ENCODE measurements around the gene AGRN. TPM values are rescaled to one million over a fixed set of nuclear protein-coding genes. Genes with fewer than 3 reads are reported as not detected.
A peak's percentile ranks its signal among the peaks of the same experiment; 100 is the strongest.

The AGRN gene
- total RNA-seq, 5 donors from 2014 or later (not counting 1 experiment from before 2014, with no cell fraction given), result 6.0 to 16.3 (median 9.9) TPM

DNA sequence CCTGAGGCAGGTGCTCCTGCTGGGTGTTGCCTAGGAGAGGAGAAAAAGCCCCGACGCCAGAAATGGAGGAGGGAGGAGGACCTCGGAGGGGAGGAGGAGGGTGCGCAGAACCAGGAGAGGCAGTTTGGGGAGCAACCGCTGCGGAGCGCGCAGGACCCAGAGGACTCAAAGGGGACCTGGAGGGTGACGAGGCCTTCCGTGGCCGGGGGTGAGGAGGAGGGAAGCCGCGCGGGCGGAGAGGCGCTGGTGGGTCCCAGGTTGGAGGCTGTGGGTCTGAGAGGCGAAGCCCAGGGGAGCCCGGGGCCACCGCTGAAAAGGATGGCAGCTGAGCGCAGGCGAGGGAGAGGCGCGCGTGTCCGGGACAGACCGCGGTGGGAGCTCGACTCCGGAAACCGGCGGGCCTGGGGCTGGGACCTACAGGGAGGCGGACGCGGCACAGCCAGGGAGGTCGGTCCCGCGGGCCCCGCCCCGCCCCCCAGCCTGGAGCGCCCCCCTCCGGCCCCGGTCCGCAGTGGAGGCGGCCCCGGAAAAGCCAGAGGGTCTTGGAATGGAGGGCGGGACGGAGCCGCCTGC, 39.1 kb downstream of the AGRN start:
- Histone ChIP-seq H3K4me1 (ENCODE audit: control insufficient read depth in 1 of 2, extremely low read depth in 1 of 2, insufficient read depth in 2 of 2, low read length in 2 of 2) (peaks cover 2 to 28% of the 10 kb centered on the region in 2 experiments), H3K27me3 (replicated peaks in 1 of 2; ENCODE audit: control insufficient read depth in 2 of 2, extremely low read depth in 1 of 2, insufficient read depth in 2 of 2, low read length in 1 of 2) (peaks cover 0 to 71% of the 10 kb centered on the region in 2 experiments), H3K27ac (ENCODE audit: low read length) (no peak overlapping the region), H3K9me3 (no peaks in the 10 kb centered on the region), H3K4me3 (ENCODE audit: control insufficient read depth in 1 of 2, extremely low read depth in 1 of 2, low read length in 1 of 2) (peak overlapping the region; percentile 17 to 19), H3K36me3 (ENCODE audit: control insufficient read depth in 2 of 2, extremely low read depth in 1 of 2, insufficient read depth in 1 of 2, low read length in 1 of 2) (no peaks in the 10 kb centered on the region)
- peaks cover 3 to 33% of the 10 kb centered on the region in 2 donors for H3K27me3 Mint-ChIP-seq
- H3K9me3 Mint-ChIP-seq, result no peaks in the 10 kb centered on the region
- ATAC-seq (replicated peaks in 1 of 4) (peak; percentile 28 to 40 (median 32)), DNase-seq (peak in 7 of 35 experiments; percentile 23 to 49 (median 34))
- H3K4me1 Mint-ChIP-seq, result peaks cover 0 to 20% (median 12%) of the 10 kb centered on the region in 3 donors
- ChIA-PET CTCF (no interaction called here), POLR2A (no interaction called here)
- 1% methylated on average over 45 of the region's 48 CpGs for WGBS (ENCODE audit: insufficient coverage)
- peak overlapping the region; percentile 63 to 75 (median 65) for H3K4me3 Mint-ChIP-seq
- no peak overlapping the region for H3K27ac Mint-ChIP-seq
- no peaks in the 10 kb centered on the region for H3K36me3 Mint-ChIP-seq

DNA sequence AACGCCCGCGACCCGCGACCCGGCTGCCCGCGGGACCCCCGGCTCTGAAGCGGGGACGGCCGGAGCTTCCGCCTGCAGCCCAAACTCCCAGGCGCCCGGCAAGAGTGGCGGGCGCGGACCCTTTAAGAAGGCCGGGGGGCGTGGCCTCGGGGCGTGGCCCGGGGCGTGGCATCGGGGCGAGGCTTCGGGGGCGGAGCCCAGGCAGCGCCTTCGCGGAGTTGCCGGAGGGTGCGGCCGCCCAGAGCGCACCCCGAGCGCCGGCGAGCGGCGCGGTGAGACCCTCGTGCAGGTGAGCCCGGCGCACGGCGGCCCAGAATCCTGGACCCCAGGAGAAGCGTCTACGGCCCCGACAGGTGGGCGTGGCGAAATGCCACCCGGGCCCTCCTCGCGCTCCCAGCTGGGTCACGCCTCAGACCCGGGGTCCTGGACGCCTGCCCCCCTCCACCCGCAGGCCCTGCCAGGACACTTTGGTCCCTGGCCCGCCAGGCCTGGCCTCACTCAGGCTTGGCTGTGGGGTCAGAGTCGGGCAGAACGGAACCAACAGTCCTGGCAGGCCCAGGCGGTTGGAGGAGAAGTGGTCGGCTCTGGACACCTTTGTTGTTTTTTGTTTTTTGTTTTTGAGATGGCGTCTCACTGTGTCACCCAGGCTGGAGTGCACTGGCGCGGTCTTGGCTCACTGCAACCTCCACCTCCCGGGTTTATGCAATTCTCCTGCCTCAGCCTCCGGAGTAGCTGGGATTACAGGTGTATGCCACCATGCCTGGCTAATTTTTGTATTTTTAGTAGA, 39.8 kb downstream of the AGRN start:
- no peaks in the 10 kb centered on the region for H3K36me3 Mint-ChIP-seq
- Histone ChIP-seq H3K27me3 (replicated peaks in 1 of 2; ENCODE audit: control insufficient read depth in 2 of 2, extremely low read depth in 1 of 2, insufficient read depth in 2 of 2, low read length in 1 of 2) (peaks cover 0 to 77% of the 10 kb centered on the region in 2 experiments), H3K4me1 (ENCODE audit: control insufficient read depth in 1 of 2, extremely low read depth in 1 of 2, insufficient read depth in 2 of 2, low read length in 2 of 2) (peaks cover 2 to 34% of the 10 kb centered on the region in 2 experiments), H3K36me3 (ENCODE audit: control insufficient read depth in 2 of 2, extremely low read depth in 1 of 2, insufficient read depth in 1 of 2, low read length in 1 of 2) (no peaks in the 10 kb centered on the region), H3K27ac (ENCODE audit: low read length) (no peak overlapping the region), H3K9me3 (no peaks in the 10 kb centered on the region), H3K4me3 (ENCODE audit: control insufficient read depth in 1 of 2, extremely low read depth in 1 of 2, low read length in 1 of 2) (peak overlapping the region; percentile 7 to 27)
- ChIA-PET POLR2A (no interaction called here), CTCF (no interaction called here)
- 3% methylated on average over 66 of the region's 69 CpGs for WGBS (ENCODE audit: insufficient coverage)
- ATAC-seq (replicated peaks in 1 of 4), result peak; percentile 76 to 86 (median 81)
- H3K27ac Mint-ChIP-seq, result no peak overlapping the region
- no peaks in the 10 kb centered on the region for H3K9me3 Mint-ChIP-seq
- peak; percentile 68 to 93 (median 86) for DNase-seq
- H3K4me3 Mint-ChIP-seq, result peak overlapping the region; percentile 51 to 75 (median 59)
- H3K27me3 Mint-ChIP-seq, result peaks cover 3 to 33% of the 10 kb centered on the region in 2 donors
- H3K4me1 Mint-ChIP-seq, result peaks cover 0 to 22% (median 16%) of the 10 kb centered on the region in 3 donors

DNA sequence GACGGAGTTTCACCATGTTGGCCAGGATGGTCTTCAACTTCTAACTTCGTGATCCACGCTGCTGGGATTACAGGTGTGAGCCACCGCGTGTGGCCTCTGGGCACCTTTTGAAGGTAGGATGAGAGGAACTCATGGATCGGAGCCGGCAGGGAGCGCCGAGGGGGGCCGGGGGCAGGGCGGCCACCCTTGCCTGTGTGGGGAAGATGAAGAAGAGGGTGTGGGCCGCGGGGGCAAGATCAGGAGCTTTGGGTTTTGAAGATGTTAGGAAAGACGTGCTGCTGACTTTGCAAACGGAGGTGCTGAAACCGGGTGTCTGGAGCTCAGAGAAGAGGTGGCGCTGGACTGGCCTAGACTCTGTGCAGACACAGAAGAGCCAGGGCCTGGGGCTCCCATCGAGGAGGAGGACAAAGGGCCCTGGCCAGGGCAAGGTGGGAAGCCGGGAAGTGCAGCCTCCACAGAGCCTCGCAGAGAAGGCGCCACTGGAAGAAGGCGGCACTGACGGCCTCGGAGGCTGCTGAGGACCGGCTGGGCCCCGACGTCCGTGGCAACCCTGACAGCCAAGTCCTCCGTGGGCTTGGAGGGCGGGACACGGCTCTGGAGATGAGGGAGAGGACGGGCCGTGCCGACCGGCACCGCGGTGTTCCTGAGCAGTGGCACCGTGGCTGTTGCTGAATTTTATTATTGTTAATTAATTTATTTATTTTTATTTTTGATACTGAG, 40.5 kb downstream of the AGRN start:
- H3K4me1 ChIP-seq (ENCODE audit: control insufficient read depth in 1 of 2, extremely low read depth in 1 of 2, insufficient read depth in 2 of 2, low read length in 2 of 2), result peaks cover 2 to 34% of the 10 kb centered on the region in 2 experiments
- ATAC-seq (replicated peaks in 1 of 4) (no peak), DNase-seq (no peak)
- H3K27ac Mint-ChIP-seq, result no peak overlapping the region
- no peaks in the 10 kb centered on the region for H3K9me3 Mint-ChIP-seq
- H3K36me3 ChIP-seq (ENCODE audit: control insufficient read depth in 2 of 2, extremely low read depth in 1 of 2, insufficient read depth in 1 of 2, low read length in 1 of 2), result no peaks in the 10 kb centered on the region
- H3K27me3 Mint-ChIP-seq, result peaks cover 3 to 33% of the 10 kb centered on the region in 2 donors
- peaks cover 0 to 76% of the 10 kb centered on the region in 2 experiments for H3K27me3 ChIP-seq (replicated peaks in 1 of 2; ENCODE audit: control insufficient read depth in 2 of 2, extremely low read depth in 1 of 2, insufficient read depth in 2 of 2, low read length in 1 of 2)
- 55% methylated on average over 26 of the region's 38 CpGs for WGBS (ENCODE audit: insufficient coverage)
- ChIA-PET POLR2A (no interaction called here), CTCF (no interaction called here)
- peaks cover 0 to 25% (median 17%) of the 10 kb centered on the region in 3 donors for H3K4me1 Mint-ChIP-seq
- H3K27ac ChIP-seq (ENCODE audit: low read length), result no peak overlapping the region
- H3K4me3 Mint-ChIP-seq, result peak overlapping the region; percentile 51 to 75 (median 59)
- H3K36me3 Mint-ChIP-seq, result no peaks in the 10 kb centered on the region
- H3K4me3 ChIP-seq (ENCODE audit: control insufficient read depth in 1 of 2, extremely low read depth in 1 of 2, low read length in 1 of 2), result no peak overlapping the region
- no peaks in the 10 kb centered on the region for H3K9me3 ChIP-seq

DNA sequence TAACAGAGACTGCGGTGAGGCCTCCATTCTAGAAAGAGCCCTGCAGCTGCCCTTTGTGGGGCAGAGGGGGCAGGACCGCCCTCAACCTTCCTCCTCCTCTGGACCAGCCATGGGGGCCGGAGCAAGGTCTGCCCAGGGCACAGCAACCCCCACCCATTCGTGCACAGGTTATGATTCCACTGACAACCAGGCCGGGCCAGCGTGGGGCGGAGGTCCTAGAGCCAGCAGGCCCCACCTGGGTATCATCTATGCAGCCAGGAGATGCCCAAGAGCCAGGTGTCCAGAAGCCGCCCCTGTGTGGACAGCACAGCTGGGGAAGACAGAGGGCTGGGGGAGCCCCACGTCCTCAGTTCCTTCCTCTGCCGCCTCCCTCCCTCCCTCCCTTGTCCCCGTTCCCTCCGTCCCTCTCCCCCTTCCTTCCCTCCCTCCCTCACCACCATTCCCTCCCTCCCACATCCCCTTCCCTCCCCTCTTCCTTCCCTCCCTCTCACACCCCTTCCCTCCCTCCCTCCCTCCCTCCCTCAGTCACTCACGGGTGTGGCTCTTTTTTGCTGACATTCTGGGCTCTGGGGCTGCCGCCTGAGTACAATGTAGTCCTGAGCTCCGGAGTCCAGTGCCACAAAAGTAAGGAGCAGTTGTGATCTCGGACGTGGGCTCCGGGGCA, 41.9 kb downstream of the AGRN start:
- POLR2A ChIA-PET, result no interaction called here
- Mint-ChIP-seq H3K36me3 (no peaks in the 10 kb centered on the region), H3K9me3 (no peaks in the 10 kb centered on the region), H3K4me1 (peaks cover 0 to 28% (median 22%) of the 10 kb centered on the region in 3 donors), H3K4me3 (peak overlapping the region in 2 of 3 donors; percentile 17 to 27), H3K27me3 (peaks cover 3 to 33% of the 10 kb centered on the region in 2 donors), H3K27ac (no peak overlapping the region)
- Histone ChIP-seq H3K27ac (ENCODE audit: low read length) (no peak overlapping the region), H3K36me3 (ENCODE audit: control insufficient read depth in 2 of 2, extremely low read depth in 1 of 2, insufficient read depth in 1 of 2, low read length in 1 of 2) (no peaks in the 10 kb centered on the region), H3K4me3 (ENCODE audit: control insufficient read depth in 1 of 2, extremely low read depth in 1 of 2, low read length in 1 of 2) (no peak overlapping the region), H3K27me3 (replicated peaks in 1 of 2; ENCODE audit: control insufficient read depth in 2 of 2, extremely low read depth in 1 of 2, insufficient read depth in 2 of 2, low read length in 1 of 2) (peaks cover 0 to 70% of the 10 kb centered on the region in 2 experiments), H3K9me3 (no peaks in the 10 kb centered on the region), H3K4me1 (ENCODE audit: control insufficient read depth in 1 of 2, extremely low read depth in 1 of 2, insufficient read depth in 2 of 2, low read length in 2 of 2) (peaks cover 2 to 34% of the 10 kb centered on the region in 2 experiments)
- DNase-seq (no peak), ATAC-seq (replicated peaks in 1 of 4) (no peak)
- 74% methylated on average over 11 of the region's 18 CpGs for WGBS (ENCODE audit: insufficient coverage)
- CTCF ChIA-PET, result interaction anchor here in 1 of 2 donors (1.3 kb wide), 1 partner anchor 79 kb away, joined by 5 read pairs; no protein-coding TSS in a partner anchor

DNA sequence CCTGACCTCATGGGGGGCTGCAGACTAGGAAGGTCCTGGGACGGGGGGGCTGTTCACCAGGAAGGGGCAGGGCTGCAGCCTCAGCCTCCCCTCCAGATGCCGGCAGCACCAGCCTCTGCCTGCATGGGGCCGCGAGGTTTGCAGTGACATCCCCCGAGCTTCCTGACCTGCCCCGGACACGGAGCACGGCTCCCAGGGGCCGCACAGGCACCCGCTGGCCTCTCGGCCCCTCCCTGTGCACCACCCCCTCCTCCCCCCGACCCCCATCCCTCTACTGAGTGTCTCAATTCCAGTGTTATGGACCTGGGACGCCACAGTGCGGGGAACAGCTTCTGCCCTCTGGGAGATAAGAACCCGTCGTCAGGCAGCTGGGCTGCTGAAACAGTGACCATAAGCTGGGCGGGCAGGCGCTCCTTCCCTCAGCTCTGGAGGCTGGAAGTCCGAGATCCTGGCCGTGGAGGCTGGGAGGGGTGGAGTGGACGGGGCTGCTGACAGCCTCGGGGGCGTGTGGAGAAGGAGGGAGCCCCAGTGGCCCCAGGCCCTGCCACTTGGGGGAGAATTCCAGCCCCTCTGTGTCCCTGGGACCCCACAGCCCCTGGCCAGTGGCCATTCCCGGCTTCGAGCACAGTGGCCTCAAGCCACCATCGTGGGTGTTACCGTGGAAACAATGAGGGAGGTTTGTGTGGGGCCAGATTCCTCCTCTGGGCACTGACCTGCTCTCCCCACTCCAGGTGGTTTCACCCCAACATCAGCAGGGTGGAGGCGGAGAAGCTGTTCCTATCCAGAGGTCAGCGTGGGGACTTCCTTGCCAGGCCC, 42.6 kb downstream of the AGRN start:
- H3K36me3 ChIP-seq (ENCODE audit: control insufficient read depth in 2 of 2, extremely low read depth in 1 of 2, insufficient read depth in 1 of 2, low read length in 1 of 2), result no peaks in the 10 kb centered on the region
- Mint-ChIP-seq H3K4me1 (peaks cover 0 to 28% (median 22%) of the 10 kb centered on the region in 3 donors), H3K27me3 (peaks cover 3 to 30% of the 10 kb centered on the region in 2 donors), H3K4me3 (peak overlapping the region in 2 of 3 donors; percentile 17 to 27), H3K36me3 (no peaks in the 10 kb centered on the region), H3K9me3 (no peaks in the 10 kb centered on the region), H3K27ac (no peak overlapping the region)
- ChIA-PET CTCF (interaction anchor here in 1 of 2 donors (0.7 to 1.3 kb wide), 2 partner anchors 65 to 80 kb away, joined by 5 to 6 read pairs; no protein-coding TSS in a partner anchor), POLR2A (no interaction called here)
- DNase-seq (no peak), ATAC-seq (replicated peaks in 1 of 4) (no peak)
- H3K9me3 ChIP-seq, result no peaks in the 10 kb centered on the region
- peaks cover 2 to 35% of the 10 kb centered on the region in 2 experiments for H3K4me1 ChIP-seq (ENCODE audit: control insufficient read depth in 1 of 2, extremely low read depth in 1 of 2, insufficient read depth in 2 of 2, low read length in 2 of 2)
- peaks cover 0 to 68% of the 10 kb centered on the region in 2 experiments for H3K27me3 ChIP-seq (replicated peaks in 1 of 2; ENCODE audit: control insufficient read depth in 2 of 2, extremely low read depth in 1 of 2, insufficient read depth in 2 of 2, low read length in 1 of 2)
- WGBS (ENCODE audit: insufficient coverage), result 40% methylated on average over 17 of the region's 29 CpGs
- no peak overlapping the region for H3K27ac ChIP-seq (ENCODE audit: low read length)
- no peak overlapping the region for H3K4me3 ChIP-seq (ENCODE audit: control insufficient read depth in 1 of 2, extremely low read depth in 1 of 2, low read length in 1 of 2)
